T-helper 1 cell (primary cell): Measurements from ENCODE around the gene APOL5.
"Not testable (repeated sequence)": the region's sequence is repeated elsewhere in the genome, so short reads cannot be mapped to it uniquely, and the experiment has no call there.

Experiments
- DNase-seq, 5 donors: peaks; one replicate each; pipeline ENCODE4 v3.0.0-alpha.2; 2012 to 2020
- total RNA-seq, 4 donors: gene quantifications; one replicate each; lab custom pipeline; 2026; lab: John Stamatoyannopoulos, UW

The APOL5 gene
- 0 reads per million in 4 donors for total RNA-seq

GRCh38 chr22:35717572-35717971 is at the start of gene APOL5:
Gene APOL5 (plus strand): TSS chr22:35717872. CDS start chr22:35717872, 0 bp downstream.
- DNase-seq, result no peak

GRCh38 chr22:35674335-35674734 is 43.3 kb upstream of the APOL5 start:
- no peak for DNase-seq

GRCh38 chr22:35676065-35676464 is 41.6 kb upstream of the APOL5 start:
- not testable (repeated sequence) for DNase-seq

GRCh38 chr22:35677460-35678187 is 40.0 kb upstream of the APOL5 start:
- no peak for DNase-seq

GRCh38 chr22:35678836-35679235 is 38.8 kb upstream of the APOL5 start:
- no peak for DNase-seq

GRCh38 chr22:35679492-35679891 is 38.2 kb upstream of the APOL5 start:
- DNase-seq, result not testable (repeated sequence)

GRCh38 chr22:35681454-35682052 is 36.1 kb upstream of the APOL5 start:
- no peak for DNase-seq

GRCh38 chr22:35683560-35683959 is 34.1 kb upstream of the APOL5 start:
- no peak for DNase-seq

- DNase-seq, result no peak
Observed at GRCh38 chr22:35684270-35684700, 33.4 kb upstream of the APOL5 start.

- DNase-seq, result no peak
Observed at GRCh38 chr22:35684732-35685131, 32.9 kb upstream of the APOL5 start.

GRCh38 chr22:35685731-35686130 is 31.9 kb upstream of the APOL5 start:
- no peak for DNase-seq

GRCh38 chr22:35686298-35686697 is 31.4 kb upstream of the APOL5 start:
- no peak for DNase-seq

- no peak for DNase-seq
Observed at GRCh38 chr22:35687461-35687860, 30.2 kb upstream of the APOL5 start.

- DNase-seq, result no peak
Observed at GRCh38 chr22:35688913-35689675, 28.6 kb upstream of the APOL5 start.

- DNase-seq, result no peak
Observed at GRCh38 chr22:35690001-35690400, 27.7 kb upstream of the APOL5 start.

- DNase-seq, result peak in 1 of 5 donors; percentile 10
Observed at GRCh38 chr22:35695202-35695601, 22.5 kb upstream of the APOL5 start.

- DNase-seq, result peak in 1 of 5 donors; percentile 26
Observed at GRCh38 chr22:35697142-35697541, 20.5 kb upstream of the APOL5 start.

GRCh38 chr22:35699852-35700251 is 17.8 kb upstream of the APOL5 start:
- DNase-seq, result not testable (repeated sequence)

GRCh38 chr22:35703861-35704584 is 13.6 kb upstream of the APOL5 start:
- no peak for DNase-seq

GRCh38 chr22:35705141-35705540 is 12.5 kb upstream of the APOL5 start:
- no peak for DNase-seq

GRCh38 chr22:35708453-35708852 is 9.2 kb upstream of the APOL5 start:
- no peak for DNase-seq

GRCh38 chr22:35708917-35709316 is 8.8 kb upstream of the APOL5 start:
- no peak for DNase-seq

- no peak for DNase-seq
Observed at GRCh38 chr22:35711336-35711735, 6.3 kb upstream of the APOL5 start.
